ENCODE measurements around the gene C1orf56. TPM values are rescaled to one million over a fixed set of nuclear protein-coding genes. Genes with fewer than 3 reads are reported as not detected.
A peak's percentile ranks its signal among the peaks of the same experiment; 100 is the strongest.

Gene C1orf56
- total and polyA plus RNA-seq, 2 of the 13 experiments (the other 11 are each of a cell fraction or from before 2014, with no cell fraction given), result 1.5 to 3.2 TPM

DNA sequence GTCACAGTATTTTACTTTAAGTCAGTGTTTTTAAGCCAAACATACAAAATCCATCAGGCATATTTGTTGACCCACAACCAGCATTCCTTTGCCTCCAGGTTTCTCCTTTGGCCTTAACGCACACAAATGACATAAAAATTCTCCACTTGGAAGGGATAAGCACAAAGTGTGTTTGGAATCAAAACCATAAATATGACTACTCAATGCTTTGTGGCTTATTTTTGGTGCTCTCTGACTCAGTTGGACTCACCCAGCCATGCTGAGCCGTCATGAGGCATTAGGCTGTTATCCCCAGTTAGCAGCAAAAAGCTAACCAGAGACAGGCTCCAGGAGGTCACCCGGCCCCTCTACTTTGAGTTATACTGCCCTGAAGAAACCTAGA, 38.4 kb upstream of the C1orf56 start (continued):
- TF ChIP-seq, protein P1, sequence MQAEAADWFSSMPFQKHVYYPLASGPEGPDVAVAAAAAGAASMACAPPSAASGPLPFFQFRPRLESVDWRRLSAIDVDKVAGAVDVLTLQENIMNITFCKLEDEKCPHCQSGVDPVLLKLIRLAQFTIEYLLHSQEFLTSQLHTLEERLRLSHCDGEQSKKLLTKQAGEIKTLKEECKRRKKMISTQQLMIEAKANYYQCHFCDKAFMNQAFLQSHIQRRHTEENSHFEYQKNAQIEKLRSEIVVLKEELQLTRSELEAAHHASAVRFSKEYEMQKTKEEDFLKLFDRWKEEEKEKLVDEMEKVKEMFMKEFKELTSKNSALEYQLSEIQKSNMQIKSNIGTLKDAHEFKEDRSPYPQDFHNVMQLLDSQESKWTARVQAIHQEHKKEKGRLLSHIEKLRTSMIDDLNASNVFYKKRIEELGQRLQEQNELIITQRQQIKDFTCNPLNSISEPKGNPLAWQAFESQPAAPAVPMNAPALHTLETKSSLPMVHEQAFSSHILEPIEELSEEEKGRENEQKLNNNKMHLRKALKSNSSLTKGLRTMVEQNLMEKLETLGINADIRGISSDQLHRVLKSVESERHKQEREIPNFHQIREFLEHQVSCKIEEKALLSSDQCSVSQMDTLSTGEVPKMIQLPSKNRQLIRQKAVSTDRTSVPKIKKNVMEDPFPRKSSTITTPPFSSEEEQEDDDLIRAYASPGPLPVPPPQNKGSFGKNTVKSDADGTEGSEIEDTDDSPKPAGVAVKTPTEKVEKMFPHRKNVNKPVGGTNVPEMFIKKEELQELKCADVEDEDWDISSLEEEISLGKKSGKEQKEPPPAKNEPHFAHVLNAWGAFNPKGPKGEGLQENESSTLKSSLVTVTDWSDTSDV (CRISPR knock-in tag; IDR thresholded peaks at IDR 0.05), result no peak

DNA sequence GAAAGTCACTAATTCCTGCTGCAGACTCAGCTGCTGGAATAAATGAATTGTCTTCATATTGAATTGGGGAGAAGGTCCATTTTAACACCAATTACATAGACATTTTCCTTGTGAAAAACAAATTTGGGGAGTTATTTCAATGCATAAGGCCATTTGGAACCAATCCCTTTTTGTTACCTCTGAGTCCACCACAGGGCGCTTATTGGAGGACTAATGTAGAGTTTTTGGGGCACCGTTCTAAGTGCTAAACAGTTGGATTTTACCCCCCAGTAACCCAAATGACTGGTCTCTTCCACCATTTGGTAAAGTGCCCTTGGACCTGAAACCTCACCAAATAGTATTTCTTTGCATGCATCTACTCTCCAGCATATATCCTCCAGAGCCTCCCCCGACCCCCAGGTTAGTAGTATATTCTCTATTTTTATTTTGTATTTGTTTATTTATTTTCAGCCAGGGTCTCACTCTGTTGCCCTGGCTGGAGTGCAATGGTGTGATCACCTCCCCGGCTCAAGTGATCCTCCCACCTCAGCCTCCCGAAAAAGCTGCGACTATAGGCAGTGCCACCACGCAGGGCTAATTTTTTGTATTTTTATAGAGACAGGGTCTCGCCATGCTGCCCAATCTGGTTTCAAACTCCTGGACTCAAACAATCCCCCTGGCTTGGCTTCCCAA, 37.7 kb upstream of the C1orf56 start:
- H3K4me3 ChIP-seq (replicated peaks in 1 of 3; ENCODE audit: insufficient read depth in 1 of 3, low read depth in 2 of 3, low read length in 3 of 3), result peak overlapping the region in 2 of 3 experiments; percentile 91 to 99; a peak in 3 of 6 replicates
- DNase-seq (ENCODE audit: low spot score) (no peak), ATAC-seq (no peak), FAIRE-seq (no peak)
- H3K9me3 ChIP-seq (ENCODE audit: low read length), result no peaks in the 10 kb centered on the region
- no peak overlapping the region for H2AFZ ChIP-seq (ENCODE audit: low read length)
- H3K4me2 ChIP-seq (ENCODE audit: low read depth, low read length), result peak overlapping the region; percentile 93
- peaks cover 28% of the 10 kb centered on the region for H3K79me2 ChIP-seq (ENCODE audit: insufficient read depth, low read length)
- POLR2A ChIA-PET, result no interaction called here
- WGBS (ENCODE audit: low lambda C conversion rate), result 96% methylated on average over 8 of the region's 8 CpGs
- H3K27me3 ChIP-seq (ENCODE audit: control insufficient read depth in 1 of 2, insufficient read depth in 2 of 2, low read length in 2 of 2), result no peaks in the 10 kb centered on the region; a peak in 1 of 5 replicates
- CTCF ChIA-PET (ENCODE audit: low intra/inter-chr PET ratio, low total read pairs), result no interaction called here
- peak overlapping the region; percentile 100 for H3K27ac ChIP-seq (ENCODE audit: extremely low read length, insufficient read depth, low read length)
- peaks cover 78% of the 10 kb centered on the region for H3K4me1 ChIP-seq (ENCODE audit: insufficient read depth, low read length)
- intact Hi-C loops (cut with micrococcal nuclease; ENCODE audit: unreplicated experiment), result loop anchor here (5.0 kb wide), 3 partner anchors 37 to 137 kb away; partner anchors contain the start of genes C1orf56, CERS2 and SEMA6C
- no TSS peak for BruUV-seq (replicated peaks)
- in situ Hi-C loops (cut with HindIII; ENCODE audit: extremely low pct_ligation_motif_present, low pct_unique_long_range_greater_than_20kb), result no loop called here
- TF ChIP-seq ZNF616 (CRISPR knock-in tag; IDR thresholded peaks at IDR 0.05; ENCODE audit: low read depth) (no peak), ZNF772 (CRISPR knock-in tag; IDR thresholded peaks at IDR 0.05) (no peak), ZNF563 (CRISPR knock-in tag; IDR thresholded peaks at IDR 0.05) (no peak), ZNF331 (CRISPR knock-in tag; IDR thresholded peaks at IDR 0.05) (no peak), ZC3H4 (CRISPR knock-in tag; IDR thresholded peaks at IDR 0.05; ENCODE audit: borderline replicate concordance) (no peak), DNMT3B (CRISPR knock-in tag; conservative IDR thresholded peaks at IDR 0.05) (no peak), SMYD3 (CRISPR knock-in tag; IDR thresholded peaks at IDR 0.05) (no peak)
- H4K20me1 ChIP-seq (ENCODE audit: insufficient read depth, low read length), result no peaks in the 10 kb centered on the region
- peak overlapping the region; percentile 98 for H3K9ac ChIP-seq (ENCODE audit: insufficient read depth, low read depth, low read length)
- no peaks in the 10 kb centered on the region for H3K36me3 ChIP-seq (replicated peaks in 1 of 2; ENCODE audit: control insufficient read depth in 1 of 2, insufficient read depth in 2 of 2, low read length in 2 of 2)
